Stimulated activated CD4-positive, alpha-beta T cell treated with anti-CD3 and anti-CD28 coated beads, Interleukin-15, amount 100 ng/mL, for 48 hours (primary cell): ENCODE data around the gene PPP1R18.
A peak's percentile ranks its signal among the peaks of the same experiment; 100 is the strongest.
"Not testable (repeated sequence)": the region's sequence is repeated elsewhere in the genome, so short reads cannot be mapped to it uniquely, and the experiment has no call there.

Experiments
- DNase-seq, 2 donors: peaks; one replicate each; pipeline ENCODE4 v3.0.0-alpha.2; 2020; ENCODE audit warnings: low read depth in 2 of 2

PPP1R18 gene

GRCh38 chr6:30666300-30666699 is 20.1 kb downstream of the PPP1R18 start:
- DNase-seq, result peak in 1 of 2 donors; percentile 29

- DNase-seq, result no peak
Measured at GRCh38 chr6:30664994-30665767, 21.3 kb downstream of the PPP1R18 start.

GRCh38 chr6:30657922-30658321 is 28.5 kb downstream of the PPP1R18 start:
- DNase-seq, result not testable (repeated sequence)

GRCh38 chr6:30657454-30657853 is 29.0 kb downstream of the PPP1R18 start:
- no peak for DNase-seq

GRCh38 chr6:30656513-30656912 is 29.9 kb downstream of the PPP1R18 start:
- no peak for DNase-seq

GRCh38 chr6:30655743-30656094 is 30.7 kb downstream of the PPP1R18 start:
- no peak for DNase-seq

- no peak for DNase-seq
Measured at GRCh38 chr6:30654798-30655742, 31.4 kb downstream of the PPP1R18 start.

GRCh38 chr6:30651143-30651542 is 35.3 kb downstream of the PPP1R18 start:
- DNase-seq, result no peak

- DNase-seq, result peak; percentile 60 to 63
Measured at GRCh38 chr6:30647242-30648116, 39.0 kb downstream of the PPP1R18 start.

- peak; percentile 88 to 90 for DNase-seq
Measured at GRCh38 chr6:30646450-30647241, 39.8 kb downstream of the PPP1R18 start, which contains the start of gene C6orf136. Gene C6orf136, plus strand, starts transcription at chr6:30647133. Its CDS starts 99 bp downstream, at chr6:30647232.

GRCh38 chr6:30645989-30646388 is 40.5 kb downstream of the PPP1R18 start:
- DNase-seq, result no peak

GRCh38 chr6:30644769-30645168 is 41.7 kb downstream of the PPP1R18 start:
- DNase-seq, result no peak

- no peak for DNase-seq
Measured at GRCh38 chr6:30643656-30644055, 42.8 kb downstream of the PPP1R18 start.

- DNase-seq, result no peak
Measured at GRCh38 chr6:30641048-30641447, 45.4 kb downstream of the PPP1R18 start.

GRCh38 chr6:30640481-30640880 is 46.0 kb downstream of the PPP1R18 start:
- no peak for DNase-seq

GRCh38 chr6:30635834-30636233 is 50.6 kb downstream of the PPP1R18 start:
- DNase-seq, result no peak

GRCh38 chr6:30626484-30627366 is 59.7 kb downstream of the PPP1R18 start, which contains the start of gene ATAT1:
Gene ATAT1, plus strand, starts transcription at chr6:30626874.
- peak; percentile 73 to 81 for DNase-seq
